HepG2 (cell line): ENCODE measurements around the gene LPO. TPM values are rescaled to one million over a fixed set of nuclear protein-coding genes. Genes with fewer than 3 reads are reported as not detected.

Source experiments
- KDM2A ChIP-seq: sonication (generic); formaldehyde crosslinking; IDR thresholded peaks from 2 replicates; pipeline ENCODE4 v1.4.0; 2020; ENCODE audit warnings: low read depth, missing genetic modification reagents, borderline replicate concordance
- MIER2 ChIP-seq: IDR thresholded peaks from 2 replicates; pipeline ENCODE4 v1.6.1; 2016; ENCODE audit warnings: missing biosample characterization, missing genetic modification reagents
- PAWR ChIP-seq: sonication (generic); formaldehyde crosslinking; IDR thresholded peaks from 2 replicates; pipeline ENCODE4 v1.4.0; 2020; ENCODE audit warnings: missing genetic modification reagents, mild to moderate bottlenecking, borderline replicate concordance
- ZKSCAN8 ChIP-seq: IDR thresholded peaks from 2 replicates; pipeline ENCODE4 v1.6.1; 2016; ENCODE audit warnings: borderline replicate concordance, missing genetic modification reagents, missing compliant biosample characterization
- ZNF264 ChIP-seq: sonication (generic); formaldehyde crosslinking; IDR thresholded peaks from 2 replicates; pipeline ENCODE4 v1.4.0; 2020; ENCODE audit warnings: missing genetic modification reagents
- ZNF564 ChIP-seq: sonication (generic); formaldehyde crosslinking; IDR thresholded peaks from 2 replicates; pipeline ENCODE4 v1.8.1; 2023; ENCODE audit warnings: mild to moderate bottlenecking, missing genetic modification reagents
- ZNF567 ChIP-seq: sonication (generic); formaldehyde crosslinking; IDR thresholded peaks from 2 replicates; pipeline ENCODE4 v1.8.1; 2023; ENCODE audit warnings: mild to moderate bottlenecking, missing genetic modification reagents, borderline replicate concordance
- ZNF616 ChIP-seq: sonication (generic); formaldehyde crosslinking; IDR thresholded peaks from 2 replicates; pipeline ENCODE4 v1.5.0; 2020; ENCODE audit warnings: low read depth, mild to moderate bottlenecking, missing genetic modification reagents
- ZNF629 ChIP-seq: sonication (generic); formaldehyde crosslinking; conservative IDR thresholded peaks from 2 replicates; pipeline ENCODE4 v1.5.0; 2020; ENCODE audit warnings: missing genetic modification reagents
- polyA plus RNA-seq, 8 experiments: library from polyadenylated mRNA; depleted of rRNA in 3 of 8; stranded (reverse) in 7 of 8; unstranded in 1 of 8; fragments of >200 nt; fragmentation: Illumina TruSeq in 4 of 8; extraction: Trizol in 4 of 8; gene quantifications; 2 replicates each; pipeline versions ENCODE4 v1.2.1 to v1.2.3, GENCODE V29; 2011 to 2016; ENCODE audit warnings: low read depth in 4 of 8, missing spikeins in 1 of 8, mixed read lengths in 1 of 8; ENCODE audit not compliant: insufficient read depth in 1 of 8
- total RNA-seq, 5 experiments: library from RNA; depleted of rRNA; stranded (reverse); fragments of >200 nt; fragmentation: Illumina TruSeq; extraction: Trizol; gene quantifications; 2 replicates each; pipeline ENCODE4 v1.2.3, GENCODE V29; 2016; ENCODE audit warnings: low read depth in 1 of 5
- TF ChIP-seq, protein P1 (sequence below): sonication (generic); formaldehyde crosslinking; IDR thresholded peaks from 2 replicates; pipeline ENCODE4 v1.4.0; 2020; ENCODE audit warnings: missing genetic modification reagents
- TF ChIP-seq, protein P2 (sequence below): sonication (generic); formaldehyde crosslinking; IDR thresholded peaks from 2 replicates; pipeline ENCODE4 v1.4.0; 2020; ENCODE audit warnings: missing genetic modification reagents
- TF ChIP-seq, protein P3 (sequence below): sonication (generic); formaldehyde crosslinking; IDR thresholded peaks from 2 replicates; pipeline ENCODE4 v1.8.1; 2023; ENCODE audit warnings: mild to moderate bottlenecking, missing genetic modification reagents
- TF ChIP-seq, protein P4 (sequence below): sonication (generic); formaldehyde crosslinking; IDR thresholded peaks from 2 replicates; pipeline ENCODE4 v1.4.0; 2020; ENCODE audit warnings: mild to moderate bottlenecking, missing genetic modification reagents

Gene LPO
- total and polyA plus RNA-seq, 2 of the 13 experiments (the other 11 are each of a cell fraction or from before 2014, with no cell fraction given): not detected

DNA sequence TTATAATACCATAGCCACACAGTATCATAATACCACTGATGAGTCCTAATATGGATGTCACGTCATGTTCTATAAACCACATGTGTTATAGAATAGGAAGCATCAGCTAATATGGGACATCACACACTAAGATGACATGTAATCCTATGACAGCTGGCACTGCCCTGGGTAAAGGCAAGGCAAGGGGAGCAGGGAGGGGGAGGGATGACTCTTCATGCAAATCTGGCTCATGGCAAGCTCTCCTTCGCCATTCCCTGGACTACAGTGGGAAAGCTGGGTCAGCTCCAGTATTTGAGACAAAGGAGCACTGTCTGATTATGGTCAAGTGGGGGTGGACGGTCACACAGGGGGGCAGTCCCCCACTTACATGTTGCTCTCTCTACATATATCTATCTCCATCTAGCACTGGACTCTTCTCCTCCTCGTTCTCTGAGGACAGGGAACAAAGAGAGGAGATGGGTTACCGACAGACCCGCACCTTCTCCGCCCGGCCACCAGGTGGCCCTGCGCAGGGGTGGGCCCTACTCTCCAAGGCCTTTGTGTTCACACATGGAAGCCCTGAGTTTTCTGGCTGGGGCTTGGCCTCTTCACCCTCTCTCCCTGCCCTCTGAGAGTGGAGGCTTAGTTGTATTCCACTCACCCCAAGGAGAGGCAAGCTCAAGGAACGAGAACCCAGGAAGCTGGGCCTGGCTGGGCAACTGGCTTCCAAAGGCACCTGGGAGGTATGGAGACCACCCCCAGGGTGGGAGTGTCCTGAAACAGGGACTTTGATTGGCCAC is 65.8 kb downstream of the LPO start (continued):
- TF ChIP-seq, protein P1, sequence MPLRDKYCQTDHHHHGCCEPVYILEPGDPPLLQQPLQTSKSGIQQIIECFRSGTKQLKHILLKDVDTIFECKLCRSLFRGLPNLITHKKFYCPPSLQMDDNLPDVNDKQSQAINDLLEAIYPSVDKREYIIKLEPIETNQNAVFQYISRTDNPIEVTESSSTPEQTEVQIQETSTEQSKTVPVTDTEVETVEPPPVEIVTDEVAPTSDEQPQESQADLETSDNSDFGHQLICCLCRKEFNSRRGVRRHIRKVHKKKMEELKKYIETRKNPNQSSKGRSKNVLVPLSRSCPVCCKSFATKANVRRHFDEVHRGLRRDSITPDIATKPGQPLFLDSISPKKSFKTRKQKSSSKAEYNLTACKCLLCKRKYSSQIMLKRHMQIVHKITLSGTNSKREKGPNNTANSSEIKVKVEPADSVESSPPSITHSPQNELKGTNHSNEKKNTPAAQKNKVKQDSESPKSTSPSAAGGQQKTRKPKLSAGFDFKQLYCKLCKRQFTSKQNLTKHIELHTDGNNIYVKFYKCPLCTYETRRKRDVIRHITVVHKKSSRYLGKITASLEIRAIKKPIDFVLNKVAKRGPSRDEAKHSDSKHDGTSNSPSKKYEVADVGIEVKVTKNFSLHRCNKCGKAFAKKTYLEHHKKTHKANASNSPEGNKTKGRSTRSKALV: no peak
- TF ChIP-seq ZNF616 (CRISPR knock-in tag): no peak
- TF ChIP-seq KDM2A (CRISPR knock-in tag): peak; percentile 24; the same call in 1 of the 2 replicates
- no peak for TF ChIP-seq ZNF564 (CRISPR knock-in tag)
- TF ChIP-seq, protein P2, sequence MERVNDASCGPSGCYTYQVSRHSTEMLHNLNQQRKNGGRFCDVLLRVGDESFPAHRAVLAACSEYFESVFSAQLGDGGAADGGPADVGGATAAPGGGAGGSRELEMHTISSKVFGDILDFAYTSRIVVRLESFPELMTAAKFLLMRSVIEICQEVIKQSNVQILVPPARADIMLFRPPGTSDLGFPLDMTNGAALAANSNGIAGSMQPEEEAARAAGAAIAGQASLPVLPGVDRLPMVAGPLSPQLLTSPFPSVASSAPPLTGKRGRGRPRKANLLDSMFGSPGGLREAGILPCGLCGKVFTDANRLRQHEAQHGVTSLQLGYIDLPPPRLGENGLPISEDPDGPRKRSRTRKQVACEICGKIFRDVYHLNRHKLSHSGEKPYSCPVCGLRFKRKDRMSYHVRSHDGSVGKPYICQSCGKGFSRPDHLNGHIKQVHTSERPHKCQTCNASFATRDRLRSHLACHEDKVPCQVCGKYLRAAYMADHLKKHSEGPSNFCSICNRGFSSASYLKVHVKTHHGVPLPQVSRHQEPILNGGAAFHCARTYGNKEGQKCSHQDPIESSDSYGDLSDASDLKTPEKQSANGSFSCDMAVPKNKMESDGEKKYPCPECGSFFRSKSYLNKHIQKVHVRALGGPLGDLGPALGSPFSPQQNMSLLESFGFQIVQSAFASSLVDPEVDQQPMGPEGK (CRISPR knock-in tag): no peak
- no peak for TF ChIP-seq PAWR (CRISPR knock-in tag)
- no peak for TF ChIP-seq ZNF264 (CRISPR knock-in tag)
- no peak for TF ChIP-seq MIER2 (CRISPR knock-in tag)
- TF ChIP-seq ZNF629 (CRISPR knock-in tag): no peak
- TF ChIP-seq, protein P3, sequence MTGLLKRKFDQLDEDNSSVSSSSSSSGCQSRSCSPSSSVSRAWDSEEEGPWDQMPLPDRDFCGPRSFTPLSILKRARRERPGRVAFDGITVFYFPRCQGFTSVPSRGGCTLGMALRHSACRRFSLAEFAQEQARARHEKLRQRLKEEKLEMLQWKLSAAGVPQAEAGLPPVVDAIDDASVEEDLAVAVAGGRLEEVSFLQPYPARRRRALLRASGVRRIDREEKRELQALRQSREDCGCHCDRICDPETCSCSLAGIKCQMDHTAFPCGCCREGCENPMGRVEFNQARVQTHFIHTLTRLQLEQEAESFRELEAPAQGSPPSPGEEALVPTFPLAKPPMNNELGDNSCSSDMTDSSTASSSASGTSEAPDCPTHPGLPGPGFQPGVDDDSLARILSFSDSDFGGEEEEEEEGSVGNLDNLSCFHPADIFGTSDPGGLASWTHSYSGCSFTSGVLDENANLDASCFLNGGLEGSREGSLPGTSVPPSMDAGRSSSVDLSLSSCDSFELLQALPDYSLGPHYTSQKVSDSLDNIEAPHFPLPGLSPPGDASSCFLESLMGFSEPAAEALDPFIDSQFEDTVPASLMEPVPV: no peak
- TF ChIP-seq, protein P4, sequence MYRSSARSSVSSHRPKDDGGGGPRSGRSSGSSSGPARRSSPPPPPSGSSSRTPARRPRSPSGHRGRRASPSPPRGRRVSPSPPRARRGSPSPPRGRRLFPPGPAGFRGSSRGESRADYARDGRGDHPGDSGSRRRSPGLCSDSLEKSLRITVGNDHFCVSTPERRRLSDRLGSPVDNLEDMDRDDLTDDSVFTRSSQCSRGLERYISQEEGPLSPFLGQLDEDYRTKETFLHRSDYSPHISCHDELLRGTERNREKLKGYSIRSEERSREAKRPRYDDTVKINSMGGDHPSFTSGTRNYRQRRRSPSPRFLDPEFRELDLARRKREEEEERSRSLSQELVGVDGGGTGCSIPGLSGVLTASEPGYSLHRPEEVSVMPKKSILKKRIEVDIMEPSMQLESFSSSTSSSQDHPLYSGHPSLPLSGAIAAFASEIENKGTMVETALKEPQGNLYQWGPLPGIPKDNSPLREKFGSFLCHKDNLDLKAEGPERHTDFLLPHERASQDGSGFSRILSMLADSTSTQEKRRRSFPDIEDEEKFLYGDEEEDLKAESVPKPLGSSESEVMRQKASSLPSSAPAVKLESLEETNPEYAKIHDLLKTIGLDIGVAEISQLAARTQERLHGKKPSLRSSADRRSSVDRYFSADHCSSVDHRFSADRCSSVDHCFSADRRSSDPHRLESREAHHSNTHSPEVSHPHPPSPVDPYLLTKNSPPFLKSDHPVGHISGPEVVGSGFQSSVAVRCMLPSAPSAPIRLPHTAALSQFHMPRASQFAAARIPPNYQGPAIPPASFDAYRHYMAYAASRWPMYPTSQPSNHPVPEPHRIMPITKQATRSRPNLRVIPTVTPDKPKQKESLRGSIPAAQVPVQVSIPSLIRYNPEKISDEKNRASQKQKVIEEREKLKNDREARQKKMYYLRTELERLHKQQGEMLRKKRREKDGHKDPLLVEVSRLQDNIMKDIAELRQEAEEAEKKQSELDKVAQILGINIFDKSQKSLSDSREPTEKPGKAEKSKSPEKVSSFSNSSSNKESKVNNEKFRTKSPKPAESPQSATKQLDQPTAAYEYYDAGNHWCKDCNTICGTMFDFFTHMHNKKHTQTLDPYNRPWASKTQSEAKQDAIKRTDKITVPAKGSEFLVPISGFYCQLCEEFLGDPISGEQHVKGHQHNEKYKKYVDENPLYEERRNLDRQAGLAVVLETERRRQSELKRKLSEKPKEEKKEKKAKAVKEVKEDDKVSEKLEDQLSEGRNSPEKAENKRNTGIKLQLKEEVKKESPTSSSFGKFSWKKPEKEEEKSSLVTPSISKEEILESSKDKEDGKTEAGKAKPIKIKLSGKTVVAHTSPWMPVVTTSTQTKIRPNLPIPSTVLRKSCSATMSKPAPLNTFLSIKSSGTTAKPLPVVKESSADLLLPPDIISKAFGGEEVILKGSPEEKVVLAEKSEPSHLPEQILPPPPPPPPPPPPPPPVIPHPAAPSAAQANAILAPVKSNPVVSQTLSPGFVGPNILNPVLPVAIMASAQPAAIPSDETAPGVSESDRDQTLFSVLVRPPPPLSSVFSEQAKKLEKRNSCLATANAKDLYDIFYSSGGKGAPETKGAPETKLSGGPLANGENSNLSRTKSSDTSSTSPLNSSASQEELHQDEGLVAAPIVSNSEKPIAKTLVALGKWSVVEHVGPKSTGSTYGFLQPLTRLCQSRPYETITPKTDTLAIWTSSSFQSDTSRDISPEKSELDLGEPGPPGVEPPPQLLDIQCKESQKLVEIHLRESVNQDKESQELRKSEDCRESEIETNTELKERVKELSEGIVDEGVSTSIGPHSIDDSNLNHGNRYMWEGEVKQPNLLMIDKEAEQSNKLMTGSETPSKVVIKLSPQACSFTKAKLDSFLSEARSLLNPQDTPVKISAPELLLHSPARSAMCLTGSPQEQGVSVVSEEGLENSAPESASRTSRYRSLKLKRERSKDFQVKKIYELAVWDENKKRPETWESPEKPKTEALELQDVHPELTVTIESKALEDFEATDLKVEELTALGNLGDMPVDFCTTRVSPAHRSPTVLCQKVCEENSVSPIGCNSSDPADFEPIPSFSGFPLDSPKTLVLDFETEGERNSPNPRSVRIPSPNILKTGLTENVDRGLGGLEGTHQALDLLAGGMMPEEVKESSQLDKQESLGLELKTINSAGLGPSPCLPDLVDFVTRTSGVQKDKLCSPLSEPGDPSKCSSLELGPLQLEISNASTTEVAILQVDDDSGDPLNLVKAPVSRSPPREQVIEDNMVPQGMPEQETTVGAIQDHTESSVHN: no peak
- no peak for TF ChIP-seq ZNF567 (CRISPR knock-in tag)
- no peak for TF ChIP-seq ZKSCAN8 (CRISPR knock-in tag)
